22Rv1 (cell line): ENCODE data around the gene KPNA6.
A peak's percentile ranks its signal among the peaks of the same experiment; 100 is the strongest.

Source experiments
- H3K27ac ChIP-seq: fragments of 450-650 bp; 2 replicates; pipeline ENCODE4 v1.5.1; 2017
- CTCF ChIP-seq: fragments of 450-650 bp; IDR thresholded peaks from 2 replicates; pipeline ENCODE4 v1.5.1; 2017; ENCODE audit warnings: mild to moderate bottlenecking
- ZFX ChIP-seq: fragments of 450-650 bp; IDR thresholded peaks from 2 replicates; pipeline ENCODE4 v1.6.1; 2017; ENCODE audit warnings: antibody characterized with exemption, borderline replicate concordance

The KPNA6 gene

GRCh38 chr1:32197074-32197473 lies 89.2 kb downstream of the KPNA6 start:
- no peak for TF ChIP-seq ZFX
- TF ChIP-seq CTCF: no peak
- H3K27ac ChIP-seq: peak overlapping the region; percentile 80

- no peak for TF ChIP-seq CTCF
- no peak for TF ChIP-seq ZFX
- H3K27ac ChIP-seq: peak overlapping the region; percentile 80
Measured at GRCh38 chr1:32197837-32198236, 90.0 kb downstream of the KPNA6 start.

GRCh38 chr1:32198237-32199042 lies 90.6 kb downstream of the KPNA6 start:
- no peak for TF ChIP-seq ZFX
- no peak for TF ChIP-seq CTCF
- peak overlapping the region; percentile 80 for H3K27ac ChIP-seq

- peak overlapping the region; percentile 80 for H3K27ac ChIP-seq
- TF ChIP-seq CTCF (no peak), ZFX (no peak)
Measured at GRCh38 chr1:32199043-32199716, 91.3 kb downstream of the KPNA6 start.

GRCh38 chr1:32199717-32200072 lies 91.8 kb downstream of the KPNA6 start:
- TF ChIP-seq ZFX (no peak), CTCF (no peak)
- H3K27ac ChIP-seq: peak overlapping the region; percentile 80

- no peak for TF ChIP-seq ZFX
- no peak for TF ChIP-seq CTCF
- peak within 1 kb of the TSS; percentile 80 for H3K27ac ChIP-seq
Measured at GRCh38 chr1:32200226-32201010, 92.6 kb downstream of the KPNA6 start, which contains the start of gene CCDC28B. Gene CCDC28B, plus strand, starts transcription at chr1:32200595. Its CDS starts 1,341 bp downstream, at chr1:32201936.
